ENCODE measurements around the gene BMF.

Gene BMF

DNA sequence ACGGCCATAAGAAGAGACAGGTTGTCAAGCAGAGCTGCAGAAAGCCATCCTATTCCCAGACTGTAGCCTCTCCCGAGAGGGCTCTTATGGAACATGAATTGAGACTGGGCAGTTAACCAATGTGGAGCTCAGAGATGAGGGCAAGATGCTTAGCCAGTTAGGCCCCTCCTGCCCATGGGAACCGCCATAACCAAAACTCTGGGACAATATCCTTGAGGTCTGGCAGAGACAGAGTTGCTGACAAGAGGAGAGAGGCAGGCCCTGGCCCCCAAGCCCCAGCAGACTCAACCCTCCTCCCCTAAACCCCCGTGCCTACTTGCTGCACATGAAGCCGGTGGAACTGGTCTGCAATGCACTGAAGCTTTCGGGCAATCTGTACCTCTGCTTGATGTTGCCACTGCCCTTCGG lies 4.8 kb downstream of the BMF start:
- no peak for DNase-seq (ENCODE audit: low spot score)

DNA sequence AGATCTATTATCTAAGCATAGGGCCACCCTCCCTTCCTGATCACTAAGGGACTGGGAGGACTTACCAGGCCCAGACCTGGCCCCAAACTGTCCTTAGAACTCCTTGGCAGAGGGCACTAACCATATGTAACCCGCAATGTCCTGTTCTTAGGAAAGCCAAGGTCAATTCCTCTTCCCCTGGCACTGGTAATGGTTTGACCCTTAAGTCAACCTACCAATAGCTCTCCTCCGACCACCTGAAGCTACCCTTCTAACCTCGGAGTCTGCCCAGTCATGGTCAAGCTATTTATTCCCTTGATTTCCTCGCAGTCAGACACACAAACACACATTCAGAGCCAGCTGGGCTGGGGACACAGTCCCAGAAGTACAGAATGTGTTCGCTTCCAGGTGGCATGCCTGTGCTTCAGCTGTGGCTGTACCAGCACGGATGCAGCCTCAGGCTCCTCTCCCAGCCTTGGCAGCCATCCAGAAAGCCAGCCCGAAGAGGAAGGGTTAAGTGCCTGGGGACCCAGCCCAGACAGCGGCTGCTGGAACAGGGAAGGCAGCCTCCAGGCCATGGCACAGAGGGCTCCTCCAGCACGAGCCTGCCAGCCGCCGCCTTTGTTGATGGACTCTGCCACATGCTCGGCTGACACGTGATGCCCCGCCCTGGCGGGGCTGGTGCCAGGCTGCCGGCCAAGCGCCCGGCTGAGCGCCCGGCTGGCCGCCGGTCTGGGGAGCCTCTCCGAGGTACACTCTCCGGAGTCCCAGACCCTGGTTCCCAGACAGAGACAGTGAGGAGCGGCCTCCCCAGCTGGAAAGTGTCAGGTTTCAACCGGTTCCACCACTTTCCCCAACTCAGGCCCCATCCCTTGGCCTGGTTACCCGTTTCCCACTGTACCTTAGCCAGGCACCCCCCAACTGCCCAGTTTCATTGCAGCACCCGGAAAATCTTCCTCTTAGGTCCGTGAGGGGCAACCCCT lies 5.5 kb downstream of the BMF start:
- peak; percentile 75 for DNase-seq (ENCODE audit: low spot score)

GRCh38 chr15:40100947-40101905 lies 7.5 kb downstream of the BMF start:
- no peak for DNase-seq (ENCODE audit: low spot score)

DNA sequence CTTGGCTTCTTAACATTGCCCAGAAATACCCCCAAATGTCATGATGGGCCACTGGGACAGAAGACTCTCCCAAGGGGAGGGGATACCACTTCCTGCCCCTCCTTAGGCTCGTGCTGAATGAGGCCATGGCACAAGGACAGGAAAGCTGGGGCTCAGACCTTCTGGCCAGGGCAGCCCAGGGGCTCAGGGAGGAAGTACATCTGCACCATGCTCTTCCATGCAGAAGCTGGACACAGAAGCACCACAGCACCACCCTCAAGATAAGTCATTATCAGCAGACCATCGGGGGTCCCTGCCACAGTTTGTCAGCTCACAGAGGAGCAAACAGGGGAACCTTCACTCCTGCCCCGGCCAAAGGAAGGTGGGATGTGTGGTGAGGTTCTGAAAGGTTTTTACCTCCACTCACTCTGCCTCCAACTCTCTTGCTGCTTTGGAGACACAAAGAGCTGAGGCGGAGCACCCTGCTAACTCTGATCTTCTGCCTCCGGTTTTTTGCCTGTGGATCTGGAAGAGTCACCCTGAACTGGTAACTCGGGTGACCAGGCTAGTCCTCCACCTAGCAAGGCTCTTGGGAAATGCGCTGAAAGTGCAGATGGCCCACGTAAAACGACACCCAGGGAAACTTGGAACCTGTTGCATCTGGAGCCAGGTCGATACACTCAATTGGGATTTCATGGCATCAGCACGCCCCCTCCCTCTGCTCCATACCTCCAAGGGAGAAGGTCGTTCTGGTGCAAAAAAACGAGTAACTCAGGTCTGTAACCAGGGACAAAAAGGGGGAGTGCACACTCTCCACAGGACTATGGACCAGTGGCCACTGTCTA lies 8.3 kb downstream of the BMF start:
- no peak for DNase-seq (ENCODE audit: low spot score)

DNA sequence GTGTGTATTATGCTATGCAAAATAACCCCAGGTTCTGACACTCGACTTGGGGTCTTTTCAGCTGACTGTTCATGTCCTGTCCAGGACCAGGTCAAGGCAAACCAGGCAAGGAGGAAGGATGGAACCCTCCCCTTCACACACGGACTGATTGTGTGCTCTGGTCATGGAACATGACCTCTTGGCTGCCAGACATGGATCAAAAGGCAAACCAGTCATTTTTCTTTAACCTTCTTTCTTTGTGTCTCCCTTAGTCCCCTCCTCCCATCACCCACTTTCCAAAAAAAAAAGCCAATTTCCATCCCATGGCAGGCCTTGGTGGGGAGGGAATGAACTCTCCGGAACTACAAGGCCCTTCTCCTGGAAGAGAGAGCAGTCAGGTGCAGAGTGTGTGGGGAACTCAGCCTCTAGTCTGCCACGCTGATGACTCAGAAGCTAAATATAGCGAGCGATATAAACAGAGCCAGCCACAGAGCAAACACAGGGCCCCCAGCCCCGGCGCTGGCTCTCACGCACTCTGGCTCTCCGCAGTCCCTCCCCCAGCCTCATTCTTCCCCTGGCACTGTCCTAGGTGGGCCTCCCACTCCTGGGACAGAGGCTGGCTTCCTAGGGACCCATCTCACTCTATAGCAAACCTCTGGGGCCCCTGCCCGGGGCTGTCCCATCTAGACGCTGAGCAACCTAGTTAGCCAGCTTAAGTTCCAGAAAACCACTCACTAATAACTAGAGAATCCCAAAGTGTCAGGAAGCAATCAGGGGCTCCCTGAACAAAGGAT lies 10.0 kb downstream of the BMF start:
- DNase-seq (ENCODE audit: low spot score) = peak; percentile 95

GRCh38 chr15:40097968-40098476 lies 10.7 kb downstream of the BMF start:
- DNase-seq (ENCODE audit: low spot score) = no peak

DNA sequence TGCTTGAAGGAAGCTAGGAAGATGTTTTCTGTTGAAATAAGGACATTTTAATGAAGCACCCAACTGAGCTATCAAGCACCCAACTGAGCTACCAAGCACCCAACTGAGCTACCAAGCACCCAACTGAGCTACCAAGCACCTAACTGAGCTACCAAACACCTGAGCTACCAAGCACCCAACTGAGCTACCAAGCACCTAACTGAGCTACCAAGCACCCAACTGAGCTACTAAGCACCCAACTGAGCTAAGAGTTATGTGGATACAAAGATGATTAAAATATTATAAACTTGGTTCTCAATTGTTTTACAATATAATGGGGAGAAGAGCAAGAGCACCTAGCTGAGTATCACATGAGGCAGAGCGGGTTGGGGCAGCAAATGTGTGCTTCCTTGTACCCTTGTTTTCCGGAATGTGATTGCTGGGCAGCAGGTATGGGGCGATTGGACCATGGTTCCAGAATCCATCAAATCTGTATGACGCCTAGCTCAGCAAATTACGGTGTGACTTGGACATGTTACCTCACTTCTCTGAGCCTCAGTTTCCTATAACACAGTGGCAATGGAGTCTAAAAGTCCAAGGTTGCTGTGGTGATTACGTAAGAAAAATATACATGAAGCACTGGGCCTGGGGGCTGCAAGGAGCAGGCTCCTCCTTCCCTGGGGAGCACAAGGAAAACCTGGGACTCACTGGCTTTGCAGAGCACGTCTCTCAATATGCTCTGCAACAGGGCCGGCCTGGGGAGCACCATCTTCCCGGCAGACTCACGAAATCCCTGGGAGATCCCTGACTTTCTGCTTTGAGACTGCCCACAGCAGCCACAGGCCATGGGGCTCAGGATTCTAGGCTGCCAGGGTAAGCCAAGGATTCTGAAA lies 11.3 kb downstream of the BMF start:
- no peak for DNase-seq (ENCODE audit: low spot score)

GRCh38 chr15:40096094-40096891 lies 12.4 kb downstream of the BMF start:
- DNase-seq (ENCODE audit: low spot score) = no peak

- no peak for DNase-seq (ENCODE audit: low spot score)
These were observed 13.1 kb downstream of the BMF start for GRCh38 chr15:40095371-40096093.

GRCh38 chr15:40094156-40094555 lies 14.5 kb downstream of the BMF start:
- DNase-seq (ENCODE audit: low spot score) = no peak

GRCh38 chr15:40092979-40093869 lies 15.5 kb downstream of the BMF start:
- no peak for DNase-seq (ENCODE audit: low spot score)

DNA sequence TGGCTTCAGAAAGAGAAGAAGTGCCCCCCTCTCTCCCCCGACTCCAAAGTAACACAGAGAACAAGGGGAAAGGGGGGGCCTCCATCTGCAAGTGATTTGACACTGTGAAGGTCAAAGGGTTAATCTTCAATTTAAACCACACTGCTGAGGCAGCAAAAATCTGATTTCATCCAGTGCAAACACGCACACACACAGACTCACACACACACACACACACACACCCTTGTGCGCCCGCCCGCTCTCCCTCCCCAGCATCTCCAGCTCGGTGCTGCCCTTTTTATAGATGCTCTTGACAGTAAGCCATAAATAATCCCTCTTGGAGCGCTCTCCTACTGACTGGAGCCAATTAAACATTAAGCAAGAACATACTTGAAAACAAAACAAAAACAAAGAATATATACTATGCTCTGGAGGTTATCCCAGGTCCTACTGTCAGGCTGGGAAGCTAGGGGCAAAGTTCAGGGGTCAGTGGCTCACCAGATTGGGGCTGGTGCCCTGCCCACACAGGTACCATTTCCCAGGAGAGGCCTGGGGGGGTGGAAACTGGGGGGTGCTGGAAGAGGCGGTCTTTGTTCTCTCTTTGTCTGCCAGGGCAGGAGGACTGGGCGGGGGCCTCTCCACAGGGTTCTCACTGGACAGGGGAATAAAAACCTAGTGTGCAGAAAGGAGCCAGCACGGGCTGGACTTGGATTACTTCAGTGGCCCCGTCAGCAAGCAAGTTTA lies 16.3 kb downstream of the BMF start:
- no peak for DNase-seq (ENCODE audit: low spot score)

- no peak for DNase-seq (ENCODE audit: low spot score)
These were observed 16.8 kb downstream of the BMF start for GRCh38 chr15:40091861-40092255.

GRCh38 chr15:40090774-40091455 lies 17.8 kb downstream of the BMF start:
- no peak for DNase-seq (ENCODE audit: low spot score)

- peak; percentile 83 for DNase-seq (ENCODE audit: low spot score)
These were observed 19.5 kb downstream of the BMF start for GRCh38 chr15:40088929-40089755.
